Measurements from ENCODE around the gene BTK.

The BTK gene

DNA sequence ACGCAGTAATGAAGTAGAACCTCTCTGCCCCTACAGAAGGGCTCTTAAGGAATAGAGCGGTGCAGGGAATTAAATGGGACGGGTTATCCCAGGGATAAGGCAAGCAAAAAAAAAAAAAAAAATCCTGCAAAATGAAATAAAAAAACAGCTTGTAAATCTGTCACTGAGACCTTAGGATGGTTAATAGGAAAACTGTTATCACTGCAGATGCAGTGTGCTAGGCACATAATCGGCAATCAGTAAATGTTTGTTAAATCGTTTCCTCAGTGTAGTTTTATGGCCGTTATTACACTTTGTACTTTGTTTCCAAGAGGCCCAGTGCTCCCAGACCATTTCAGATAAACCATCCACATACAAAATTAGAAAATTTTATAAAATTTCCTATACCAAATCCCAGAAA, 23.1 kb upstream of the BTK start:
- H3K27ac ChIP-seq (ENCODE audit: low read length), result peak overlapping the region; percentile 90
- peaks cover 23% of the 10 kb centered on the region for H3K4me1 ChIP-seq (ENCODE audit: low read length)
- no peaks in the 10 kb centered on the region for H3K9me3 ChIP-seq (ENCODE audit: insufficient read depth, low read length)
- H4K20me1 ChIP-seq (ENCODE audit: insufficient read depth, low read length), result peaks cover 25% of the 10 kb centered on the region; the same call in 1 of the 2 replicates
- no peak overlapping the region for H2AFZ ChIP-seq (ENCODE audit: low read depth, low read length)
- peak overlapping the region; percentile 99 for H3K4me3 ChIP-seq (ENCODE audit: low read length)
- H3K27me3 ChIP-seq (ENCODE audit: low read depth, low read length), result no peaks in the 10 kb centered on the region
- H3K79me2 ChIP-seq (ENCODE audit: low read length), result peaks cover 83% of the 10 kb centered on the region
- H3K36me3 ChIP-seq (replicated peaks; ENCODE audit: low read depth, low read length), result peaks cover 23% of the 10 kb centered on the region
- TF ChIP-seq EZH2phosphoT487 (IDR thresholded peaks at IDR 0.05; ENCODE audit: low read depth) (no peak), CTCF (IDR thresholded peaks at IDR 0.05; ENCODE audit: low read depth, low read length) (no peak)
- H3K9ac ChIP-seq (ENCODE audit: low read length), result peak overlapping the region; percentile 96
- H3K4me2 ChIP-seq (ENCODE audit: low read length), result peak overlapping the region; percentile 90

GRCh38 chrX:101408532-101408841, 22.5 kb upstream of the BTK start:
- H3K4me2 ChIP-seq (ENCODE audit: low read length), result peak overlapping the region; percentile 90
- peaks cover 23% of the 10 kb centered on the region for H3K4me1 ChIP-seq (ENCODE audit: low read length)
- H3K27me3 ChIP-seq (ENCODE audit: low read depth, low read length), result no peaks in the 10 kb centered on the region
- H3K9ac ChIP-seq (ENCODE audit: low read length), result peak overlapping the region; percentile 96
- peak overlapping the region; percentile 99 for H3K4me3 ChIP-seq (ENCODE audit: low read length)
- peak overlapping the region; percentile 90 for H3K27ac ChIP-seq (ENCODE audit: low read length)
- H3K36me3 ChIP-seq (replicated peaks; ENCODE audit: low read depth, low read length), result peaks cover 26% of the 10 kb centered on the region
- peaks cover 81% of the 10 kb centered on the region for H3K79me2 ChIP-seq (ENCODE audit: low read length)
- H2AFZ ChIP-seq (ENCODE audit: low read depth, low read length), result no peak overlapping the region
- peaks cover 25% of the 10 kb centered on the region; the same call in 1 of the 2 replicates for H4K20me1 ChIP-seq (ENCODE audit: insufficient read depth, low read length)
- no peak for TF ChIP-seq EZH2phosphoT487 (IDR thresholded peaks at IDR 0.05; ENCODE audit: low read depth)
- TF ChIP-seq CTCF (IDR thresholded peaks at IDR 0.05; ENCODE audit: low read depth, low read length), result no peak
- H3K9me3 ChIP-seq (ENCODE audit: insufficient read depth, low read length), result no peaks in the 10 kb centered on the region

DNA sequence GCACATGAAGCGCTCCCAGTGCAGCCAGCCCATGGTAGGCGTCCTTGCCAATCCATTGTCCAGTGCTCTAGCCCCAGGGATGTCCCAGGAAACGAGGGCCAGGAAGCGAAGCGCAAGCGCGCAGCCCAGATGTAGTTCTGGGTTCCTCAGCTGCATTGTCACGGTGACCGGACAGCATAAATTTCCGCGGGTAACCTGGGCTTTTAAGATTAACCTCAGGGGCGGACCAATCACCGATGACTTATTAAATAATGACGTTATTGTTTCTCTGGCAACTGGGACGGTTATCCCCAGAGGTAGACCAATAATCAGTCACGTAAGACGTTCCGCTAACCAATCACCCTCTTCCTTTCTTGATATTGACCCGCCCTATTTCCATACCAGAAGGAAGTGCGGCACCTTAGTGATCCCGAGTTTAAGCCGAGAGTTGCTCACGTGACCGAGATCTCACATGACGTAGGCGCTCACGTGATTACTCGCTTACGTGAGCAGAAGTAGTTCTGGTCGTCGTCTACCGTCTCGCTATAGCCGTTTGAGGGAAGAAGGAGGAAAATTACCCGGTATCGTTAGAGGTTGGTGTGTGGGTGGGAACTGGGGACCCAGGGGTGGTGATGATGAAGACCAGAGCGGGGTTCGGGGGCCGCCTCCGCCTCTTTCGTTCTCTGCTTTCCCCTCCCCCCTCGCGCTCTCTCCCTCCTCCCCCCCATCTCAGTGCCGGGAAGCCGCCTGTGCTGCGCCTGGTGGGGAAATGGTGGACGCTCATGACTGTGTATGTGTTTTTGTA, 21.9 kb upstream of the BTK start, which contains the start of the genes GLA and HNRNPH2:
Gene GLA (minus strand): TSS at position 178 of the 784 bp plus-strand sequence. CDS start 22 bp downstream, at position 156.
Gene HNRNPH2 (plus strand): TSS at position 475 of the 784 bp plus-strand sequence. CDS start 3,767 bp downstream, outside the sequence.
- peak within 1 kb of the TSS; percentile 90 for H3K4me2 ChIP-seq (ENCODE audit: low read length)
- peak within 1 kb of the TSS; percentile 34; the same call in 1 of the 2 replicates for H2AFZ ChIP-seq (ENCODE audit: low read depth, low read length)
- H4K20me1 ChIP-seq (ENCODE audit: insufficient read depth, low read length), result peaks cover 21% of the 10 kb centered on the region; the same call in 1 of the 2 replicates
- H3K4me1 ChIP-seq (ENCODE audit: low read length), result peaks cover 23% of the 10 kb centered on the region
- peaks cover 78% of the 10 kb centered on the region for H3K79me2 ChIP-seq (ENCODE audit: low read length)
- no peaks in the 10 kb centered on the region for H3K27me3 ChIP-seq (ENCODE audit: low read depth, low read length)
- no peaks in the 10 kb centered on the region for H3K9me3 ChIP-seq (ENCODE audit: insufficient read depth, low read length)
- peak within 1 kb of the TSS; percentile 99 for H3K4me3 ChIP-seq (ENCODE audit: low read length)
- peak within 1 kb of the TSS; percentile 90 for H3K27ac ChIP-seq (ENCODE audit: low read length)
- no peak for TF ChIP-seq EZH2phosphoT487 (IDR thresholded peaks at IDR 0.05; ENCODE audit: low read depth)
- TF ChIP-seq CTCF (IDR thresholded peaks at IDR 0.05; ENCODE audit: low read depth, low read length), result no peak
- H3K9ac ChIP-seq (ENCODE audit: low read length), result peak within 1 kb of the TSS; percentile 96
- H3K36me3 ChIP-seq (replicated peaks; ENCODE audit: low read depth, low read length), result peaks cover 24% of the 10 kb centered on the region

DNA sequence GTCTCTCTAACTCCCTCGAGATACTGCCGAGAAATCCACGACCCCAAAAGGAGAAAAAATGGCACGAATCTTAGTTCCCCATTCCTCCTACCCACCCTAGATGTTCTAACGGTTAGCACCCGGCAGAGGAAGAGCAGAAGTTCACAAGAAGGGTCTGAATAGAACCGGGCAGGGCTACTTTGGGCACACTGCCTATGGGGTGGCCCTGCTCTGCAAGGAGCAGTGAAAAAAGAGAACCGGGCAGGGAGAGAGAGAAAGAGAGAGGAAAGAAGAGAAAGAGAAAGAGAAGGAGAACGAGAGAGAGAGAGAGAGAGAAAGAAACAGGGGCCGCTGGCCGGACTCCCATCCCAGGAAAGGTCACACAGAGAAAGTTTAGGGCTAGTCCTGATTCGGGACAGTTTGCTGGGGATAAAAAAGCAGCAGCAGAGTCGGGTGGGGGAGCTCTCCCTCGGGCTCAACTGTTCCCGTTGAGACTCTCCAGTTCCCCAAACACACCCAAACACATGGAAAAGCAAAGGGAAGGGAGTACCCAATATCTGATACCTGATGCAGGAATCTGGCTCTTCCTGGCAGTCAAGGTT, 21.3 kb upstream of the BTK start:
- peak overlapping the region; percentile 90 for H3K9ac ChIP-seq (ENCODE audit: low read length)
- peak overlapping the region; percentile 99 for H3K4me3 ChIP-seq (ENCODE audit: low read length)
- no peaks in the 10 kb centered on the region for H3K9me3 ChIP-seq (ENCODE audit: insufficient read depth, low read length)
- H3K4me1 ChIP-seq (ENCODE audit: low read length), result peaks cover 23% of the 10 kb centered on the region
- peak overlapping the region; percentile 34; the same call in 1 of the 2 replicates for H2AFZ ChIP-seq (ENCODE audit: low read depth, low read length)
- peak overlapping the region; percentile 81 for H3K4me2 ChIP-seq (ENCODE audit: low read length)
- TF ChIP-seq CTCF (IDR thresholded peaks at IDR 0.05; ENCODE audit: low read depth, low read length) (no peak), EZH2phosphoT487 (IDR thresholded peaks at IDR 0.05; ENCODE audit: low read depth) (no peak)
- H3K79me2 ChIP-seq (ENCODE audit: low read length), result peaks cover 72% of the 10 kb centered on the region
- H3K27ac ChIP-seq (ENCODE audit: low read length), result peak overlapping the region; percentile 74
- no peaks in the 10 kb centered on the region for H3K27me3 ChIP-seq (ENCODE audit: low read depth, low read length)
- peaks cover 22% of the 10 kb centered on the region for H3K36me3 ChIP-seq (replicated peaks; ENCODE audit: low read depth, low read length)
- peaks cover 21% of the 10 kb centered on the region; the same call in 1 of the 2 replicates for H4K20me1 ChIP-seq (ENCODE audit: insufficient read depth, low read length)

Data from OCI-LY3 (cell line).